Neural progenitor cell (in vitro differentiated cells): ENCODE data around the gene C1RL.

Experiments used
- CTCF ChIP-seq: fragments of 200-600 bp; sonication (generic); IDR thresholded peaks from 2 replicates; pipeline ENCODE4 v1.5.1; 2017; ENCODE audit warnings: antibody characterized with exemption, mild to moderate bottlenecking
- EZH2 ChIP-seq: fragments of 200-600 bp; sonication (generic); IDR thresholded peaks from 2 replicates; pipeline ENCODE4 v1.6.1; 2017; ENCODE audit warnings: antibody characterized with exemption, mild to moderate bottlenecking, moderate library complexity

- TF ChIP-seq EZH2 (no peak), CTCF (no peak)
These were observed 3.0 kb upstream of the C1RL start for GRCh38 chr12:7112041-7112440.
